K562 (cell line): ENCODE measurements around the gene PEX11B. TPM values are rescaled to one million over a fixed set of nuclear protein-coding genes. Genes with fewer than 3 reads are reported as not detected.

Experiments
- ARID1B ChIP-seq: fragments of 450-650 bp; IDR thresholded peaks from 2 replicates; pipeline ENCODE4 v1.6.1; 2016; ENCODE audit warnings: antibody characterized with exemption, mild to moderate bottlenecking, inconsistent platforms
- BHLHE40 ChIP-seq: IDR thresholded peaks from 2 replicates; pipeline ENCODE4 v1.6.1; 2011; ENCODE audit warnings: low read length, improper control_type of control experiment
- CREB1 ChIP-seq, 2 experiments: sonication (generic) in 1 of 2; formaldehyde crosslinking in 1 of 2; IDR thresholded peaks; 2 replicates each; pipeline versions ENCODE4 v1.6.1 to v1.8.0; 2012 to 2022; ENCODE audit warnings: inconsistent platforms in 1 of 2, mild to moderate bottlenecking in 1 of 2, missing genetic modification reagents in 1 of 2, moderate library complexity in 1 of 2
- CXXC5 ChIP-seq: fragments of 250-450 bp; sonication (Bioruptor Pico); IDR thresholded peaks from 2 replicates; pipeline ENCODE4 v1.8.0; 2022; ENCODE audit warnings: inconsistent platforms, mild to moderate bottlenecking, moderate library complexity
- DACH1 ChIP-seq: fragments of 450-650 bp; IDR thresholded peaks from 2 replicates; pipeline ENCODE4 v1.6.1; 2018; ENCODE audit not compliant: partially characterized antibody
- DMBX1 ChIP-seq: fragments of 250-450 bp; sonication (Bioruptor Pico); IDR thresholded peaks from 2 replicates; pipeline ENCODE4 v1.8.0; 2022; ENCODE audit warnings: inconsistent platforms, mild to moderate bottlenecking, moderate library complexity, borderline replicate concordance
- ESRRA ChIP-seq: fragments of 450-650 bp; IDR thresholded peaks from 2 replicates; pipeline ENCODE4 v1.6.1; 2014; ENCODE audit warnings: low read depth, mild to moderate bottlenecking, moderate library complexity, borderline replicate concordance
- ETV5 ChIP-seq: sonication (generic); formaldehyde crosslinking; IDR thresholded peaks from 2 replicates; pipeline ENCODE4 v1.4.0; 2020; ENCODE audit warnings: low read depth, mild to moderate bottlenecking, missing genetic modification reagents
- HDAC1 ChIP-seq, 2 experiments: fragments of 450-650 bp; IDR thresholded peaks; 2 replicates each; pipeline ENCODE4 v1.6.1; 2016 to 2017; ENCODE audit warnings: inconsistent platforms in 1 of 2, mild to moderate bottlenecking in 1 of 2, moderate library complexity in 1 of 2
- HDAC2 ChIP-seq: fragments of 450-650 bp; IDR thresholded peaks from 2 replicates; pipeline ENCODE4 v1.6.1; 2016; ENCODE audit warnings: mild to moderate bottlenecking
- KHSRP ChIP-seq: fragments of 450-650 bp; IDR thresholded peaks from 2 replicates; pipeline ENCODE4 v1.6.1; 2017
- MAZ ChIP-seq, 2 experiments: fragments of 450-650 bp in 1 of 2; sonication (generic) in 1 of 2; formaldehyde crosslinking; IDR thresholded peaks in 1 of 2; conservative IDR thresholded peaks in 1 of 2; 2 replicates each; pipeline versions ENCODE4 v1.4.0 to v1.5.0; 2020; ENCODE audit warnings: mild to moderate bottlenecking in 1 of 2, missing genetic modification reagents in 1 of 2
- NCOR1 ChIP-seq: fragments of 450-650 bp; IDR thresholded peaks from 2 replicates; pipeline ENCODE4 v1.6.1; 2016; ENCODE audit warnings: mild to moderate bottlenecking, moderate library complexity
- NFE2 ChIP-seq: IDR thresholded peaks from 2 replicates; pipeline ENCODE4 v1.6.1; 2014; ENCODE audit warnings: antibody characterized with exemption, low read depth
- SPI1 ChIP-seq: IDR thresholded peaks from 2 replicates; pipeline ENCODE4 v1.6.1; 2011; ENCODE audit warnings: low read depth, low read length, control low read depth, borderline replicate concordance
- TEAD1 ChIP-seq, 2 experiments: fragments of 450-650 bp in 1 of 2; sonication (generic) in 1 of 2; formaldehyde crosslinking; IDR thresholded peaks; 2 replicates each; pipeline versions ENCODE4 v1.4.0 to v1.8.0; 2020 to 2022; ENCODE audit warnings: mild to moderate bottlenecking in 2 of 2, missing genetic modification reagents in 1 of 2
- VEZF1 ChIP-seq: fragments of 200-800 bp; sonication (Bioruptor generic); IDR thresholded peaks from 2 replicates; pipeline ENCODE4 v1.6.1; 2017; ENCODE audit warnings: missing genetic modification characterization, missing compliant biosample characterization
- ZSCAN32 ChIP-seq: fragments of 450-650 bp; formaldehyde crosslinking; IDR thresholded peaks from 2 replicates; pipeline ENCODE4 v1.4.0; 2020; ENCODE audit warnings: mild to moderate bottlenecking, moderate library complexity
- polyA plus RNA-seq, 8 experiments: library from polyadenylated mRNA; depleted of rRNA in 4 of 8; stranded (reverse) in 5 of 8; unstranded in 3 of 8; fragments of >200 nt; fragmentation: Nextera tagmentation in 2 of 8; fragmentation: Illumina TruSeq in 1 of 8; extraction: Ambion mirVana in 2 of 8; extraction: Trizol in 1 of 8; gene quantifications; 2 replicates each; pipeline versions ENCODE4 v1.2.1 to v1.2.3, GENCODE V29; 2011 to 2014; ENCODE audit warnings: inconsistent platforms in 1 of 8, missing spikeins in 1 of 8
- total RNA-seq, 7 experiments: library from RNA; depleted of rRNA in 6 of 7; stranded (reverse); fragments of >200 nt in 6 of 7; fragmentation: Illumina TruSeq in 2 of 7; extraction: Trizol in 2 of 7; gene quantifications; 2 replicates each; pipeline versions ENCODE4 v1.2.1 to v1.2.3, GENCODE V29; 2011 to 2021; ENCODE audit warnings: low replicate concordance in 1 of 7
- TF ChIP-seq, protein P1 (sequence below): fragments of 450-650 bp; IDR thresholded peaks from 2 replicates; pipeline ENCODE4 v1.6.1; 2016; ENCODE audit warnings: antibody characterized with exemption
- TF ChIP-seq, protein P2 (sequence below), 2 experiments: fragments of 150-350 bp in 1 of 2; IDR thresholded peaks; 2 replicates each; pipeline ENCODE4 v1.6.1; 2012 to 2016; ENCODE audit warnings: low read depth in 2 of 2, low read length in 2 of 2, mild to moderate bottlenecking in 1 of 2, moderate library complexity in 1 of 2

Gene PEX11B
- total and polyA plus RNA-seq, 9 of the 15 experiments (the other 6 are each of a cell fraction or from before 2014, with no cell fraction given): 13.2 to 60.0 (median 21.7) TPM

DNA sequence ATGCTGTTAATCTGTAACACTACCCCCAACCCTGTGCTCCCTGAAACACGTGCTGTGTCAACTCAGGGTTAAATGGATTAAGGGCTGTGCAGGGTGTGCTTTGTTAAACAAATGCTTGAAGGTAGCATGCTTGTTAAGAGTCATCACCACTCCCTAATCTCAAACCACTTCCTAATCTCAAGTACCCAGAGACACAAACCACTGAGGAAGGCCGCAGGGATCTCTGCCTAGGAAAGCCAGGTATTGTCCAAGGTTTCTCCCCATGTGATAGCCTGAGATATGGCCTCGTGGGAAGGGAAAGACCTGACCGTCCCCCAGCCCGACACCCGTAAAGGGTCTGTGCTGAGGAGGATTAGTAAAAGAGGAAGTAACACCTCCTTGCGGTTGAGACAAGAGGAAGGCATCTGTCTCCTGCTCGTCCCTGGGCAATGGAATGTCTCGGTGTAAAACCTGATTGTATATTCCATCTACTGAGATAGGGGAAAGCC lies 14.0 kb upstream of the PEX11B start (continued):
- TF ChIP-seq, protein P1, sequence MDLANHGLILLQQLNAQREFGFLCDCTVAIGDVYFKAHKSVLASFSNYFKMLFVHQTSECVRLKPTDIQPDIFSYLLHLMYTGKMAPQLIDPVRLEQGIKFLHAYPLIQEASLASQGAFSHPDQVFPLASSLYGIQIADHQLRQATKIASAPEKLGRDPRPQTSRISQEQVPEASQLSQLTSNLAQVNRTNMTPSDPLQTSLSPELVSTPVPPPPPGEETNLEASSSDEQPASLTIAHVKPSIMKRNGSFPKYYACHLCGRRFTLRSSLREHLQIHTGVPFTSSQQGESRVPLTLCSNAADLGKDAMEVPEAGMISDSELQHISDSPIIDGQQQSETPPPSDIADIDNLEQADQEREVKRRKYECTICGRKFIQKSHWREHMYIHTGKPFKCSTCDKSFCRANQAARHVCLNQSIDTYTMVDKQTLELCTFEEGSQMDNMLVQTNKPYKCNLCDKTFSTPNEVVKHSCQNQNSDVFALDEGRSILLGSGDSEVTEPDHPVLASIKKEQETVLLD: peak; percentile 58; the same call in 1 of the 2 replicates
- TF ChIP-seq HDAC2 (peak; percentile 99), TEAD1 (CRISPR knock-in tag; IDR thresholded peaks at IDR 0.05) (peak; percentile 71 to 88; a peak in 2 of 4 replicates), ZSCAN32 (peak; percentile 77), DACH1 (peak; percentile 28), ESRRA (peak; percentile 94; the same call in 1 of the 2 replicates), NCOR1 (peak; percentile 94), BHLHE40 (peak; percentile 90), CREB1 (IDR thresholded peaks at IDR 0.05) (peak; percentile 39; the same call in 1 of the 2 replicates), CREB1 (CRISPR knock-in tag; IDR thresholded peaks at IDR 0.05) (peak; percentile 58; the same call in 1 of the 2 replicates), NFE2 (peak; percentile 8; the same call in 1 of the 2 replicates), VEZF1 (CRISPR knock-in tag) (peak; percentile 48), DMBX1 (CRISPR knock-in tag) (peak; percentile 95), HDAC1 (IDR thresholded peaks at IDR 0.05) (peak in 1 of 2 experiments; percentile 96; a peak in 2 of 4 replicates), KHSRP (0 out of 2 replicates have a peak, but pooled peaks have one; percentile 40), CXXC5 (peak; percentile 98), ARID1B (peak; percentile 96), SPI1 (0 out of 2 replicates have a peak, but pooled peaks have one; percentile 27), MAZ (CRISPR knock-in tag; conservative IDR thresholded peaks at IDR 0.05 in 1 of 2, IDR thresholded peaks at IDR 0.05 in 1 of 2) (peak; percentile 49 to 56; a peak in 3 of 4 replicates), ETV5 (CRISPR knock-in tag) (peak; percentile 73)
- TF ChIP-seq, protein P2, sequence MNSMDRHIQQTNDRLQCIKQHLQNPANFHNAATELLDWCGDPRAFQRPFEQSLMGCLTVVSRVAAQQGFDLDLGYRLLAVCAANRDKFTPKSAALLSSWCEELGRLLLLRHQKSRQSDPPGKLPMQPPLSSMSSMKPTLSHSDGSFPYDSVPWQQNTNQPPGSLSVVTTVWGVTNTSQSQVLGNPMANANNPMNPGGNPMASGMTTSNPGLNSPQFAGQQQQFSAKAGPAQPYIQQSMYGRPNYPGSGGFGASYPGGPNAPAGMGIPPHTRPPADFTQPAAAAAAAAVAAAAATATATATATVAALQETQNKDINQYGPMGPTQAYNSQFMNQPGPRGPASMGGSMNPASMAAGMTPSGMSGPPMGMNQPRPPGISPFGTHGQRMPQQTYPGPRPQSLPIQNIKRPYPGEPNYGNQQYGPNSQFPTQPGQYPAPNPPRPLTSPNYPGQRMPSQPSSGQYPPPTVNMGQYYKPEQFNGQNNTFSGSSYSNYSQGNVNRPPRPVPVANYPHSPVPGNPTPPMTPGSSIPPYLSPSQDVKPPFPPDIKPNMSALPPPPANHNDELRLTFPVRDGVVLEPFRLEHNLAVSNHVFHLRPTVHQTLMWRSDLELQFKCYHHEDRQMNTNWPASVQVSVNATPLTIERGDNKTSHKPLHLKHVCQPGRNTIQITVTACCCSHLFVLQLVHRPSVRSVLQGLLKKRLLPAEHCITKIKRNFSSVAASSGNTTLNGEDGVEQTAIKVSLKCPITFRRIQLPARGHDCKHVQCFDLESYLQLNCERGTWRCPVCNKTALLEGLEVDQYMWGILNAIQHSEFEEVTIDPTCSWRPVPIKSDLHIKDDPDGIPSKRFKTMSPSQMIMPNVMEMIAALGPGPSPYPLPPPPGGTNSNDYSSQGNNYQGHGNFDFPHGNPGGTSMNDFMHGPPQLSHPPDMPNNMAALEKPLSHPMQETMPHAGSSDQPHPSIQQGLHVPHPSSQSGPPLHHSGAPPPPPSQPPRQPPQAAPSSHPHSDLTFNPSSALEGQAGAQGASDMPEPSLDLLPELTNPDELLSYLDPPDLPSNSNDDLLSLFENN (IDR thresholded peaks at IDR 0.05; ENCODE audit: low read depth in 2 of 2, low read length in 2 of 2): peak in 1 of 2 experiments; percentile 78; a peak in 2 of 4 replicates
